CD4-positive, alpha-beta T cell treated with Interferon gamma for 1 hour (primary cell): ENCODE data around the gene OSBPL3.
"Not testable (repeated sequence)": the region's sequence is repeated elsewhere in the genome, so short reads cannot be mapped to it uniquely, and the experiment has no call there.

ENCODE experiments used
- DNase-seq: peaks from one replicate; pipeline ENCODE4 v3.0.0-alpha.2; 2020

The OSBPL3 gene

GRCh38 chr7:24824400-24824799 lies 155.6 kb downstream of the OSBPL3 start:
- no peak for DNase-seq

DNA sequence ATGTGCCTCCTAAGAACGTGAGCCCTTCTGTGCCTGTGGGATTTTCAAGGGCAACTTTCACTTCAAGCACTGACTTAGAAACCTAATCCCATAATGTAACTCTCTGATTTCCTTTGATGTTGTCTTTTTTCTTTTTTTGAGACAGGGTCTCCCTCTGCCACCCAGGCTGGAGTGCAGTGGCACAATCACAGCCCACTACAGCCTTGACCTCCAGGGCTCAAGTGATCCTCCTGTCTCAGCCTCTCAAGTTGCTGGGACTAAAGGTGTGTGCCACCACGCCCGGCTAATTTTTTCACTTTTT lies 158.3 kb downstream of the OSBPL3 start:
- no peak for DNase-seq

- DNase-seq: peak; percentile 83
These were observed 158.8 kb downstream of the OSBPL3 start for GRCh38 chr7:24821045-24821753.

GRCh38 chr7:24820730-24821044 lies 159.3 kb downstream of the OSBPL3 start:
- DNase-seq: no peak

DNA sequence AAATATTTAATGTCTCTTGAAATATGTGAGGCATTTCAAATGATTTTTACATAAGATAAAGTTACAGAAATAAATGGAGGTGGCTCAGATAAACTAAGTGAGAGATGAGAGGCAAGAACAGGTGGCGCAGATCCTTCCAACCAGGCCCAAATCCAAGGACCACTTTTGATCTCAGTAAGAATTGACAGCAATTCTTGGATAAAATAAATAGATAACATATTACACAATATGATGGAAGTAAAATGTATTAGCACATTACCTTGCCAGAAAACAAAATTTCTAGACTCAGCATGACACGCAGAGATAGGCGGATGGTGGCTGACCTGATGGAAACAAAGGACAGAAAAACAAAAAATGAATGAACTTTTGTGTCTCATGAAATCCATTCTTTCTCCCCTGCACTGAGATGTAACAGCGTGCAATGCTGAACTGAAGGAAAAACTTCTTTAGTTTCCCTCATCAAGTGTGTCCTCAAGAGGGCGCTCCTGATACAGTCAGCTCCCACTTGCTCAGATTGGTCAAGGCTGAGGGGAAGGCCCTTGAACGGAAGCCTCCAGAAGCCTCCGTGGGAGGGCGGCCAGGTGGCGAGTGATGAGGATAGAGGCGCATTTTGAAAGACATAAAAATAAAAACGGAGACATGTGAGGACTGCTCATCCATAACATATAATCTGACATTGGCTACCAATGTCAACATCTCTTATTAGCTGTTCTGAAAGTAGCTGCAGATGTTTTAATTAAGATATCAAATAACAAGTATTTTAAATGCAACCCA lies 159.9 kb downstream of the OSBPL3 start:
- peak; percentile 76 for DNase-seq

DNA sequence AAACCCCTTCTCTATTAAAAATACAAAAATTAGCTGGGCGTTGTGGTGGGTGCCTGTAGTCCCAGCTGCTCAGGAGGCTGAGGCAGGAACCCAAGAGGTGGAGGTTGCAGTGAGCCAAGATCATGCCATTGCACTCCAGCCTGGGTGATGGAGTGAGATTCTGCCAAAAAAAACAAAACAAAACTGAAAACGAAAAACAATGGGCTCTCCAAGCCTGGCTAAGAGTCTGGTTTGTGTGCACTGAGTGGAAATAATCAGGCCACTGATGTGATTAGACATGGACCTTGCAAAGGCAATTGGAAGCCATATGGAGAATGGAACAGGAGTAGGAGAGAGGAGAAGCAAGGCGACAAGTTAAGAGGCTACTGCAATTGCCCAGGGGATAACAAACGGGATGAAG lies 162.6 kb downstream of the OSBPL3 start:
- no peak for DNase-seq

- no peak for DNase-seq
These were observed 163.1 kb downstream of the OSBPL3 start for GRCh38 chr7:24816868-24817267.

- DNase-seq: peak; percentile 15
These were observed 167.6 kb downstream of the OSBPL3 start for GRCh38 chr7:24812305-24812945.

DNA sequence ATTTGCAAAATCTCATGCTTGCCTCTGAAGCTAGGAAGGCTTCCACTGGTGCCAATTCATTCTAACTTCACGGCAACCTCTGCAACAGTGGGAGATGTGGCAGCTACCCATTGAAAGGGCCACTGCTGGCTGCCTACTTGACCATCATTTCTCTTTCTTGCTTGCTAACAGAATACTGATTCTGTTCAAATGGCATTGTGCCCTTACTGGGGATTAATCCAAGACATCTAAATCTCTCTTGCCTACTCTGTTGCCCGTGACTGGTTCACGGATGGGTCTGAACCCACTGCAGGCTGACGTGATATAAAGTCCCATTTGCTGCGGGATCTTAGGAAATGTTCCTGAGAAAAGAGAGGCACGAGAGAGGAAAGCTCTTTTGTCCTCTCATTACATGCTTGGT lies 171.5 kb downstream of the OSBPL3 start:
- DNase-seq: no peak

DNA sequence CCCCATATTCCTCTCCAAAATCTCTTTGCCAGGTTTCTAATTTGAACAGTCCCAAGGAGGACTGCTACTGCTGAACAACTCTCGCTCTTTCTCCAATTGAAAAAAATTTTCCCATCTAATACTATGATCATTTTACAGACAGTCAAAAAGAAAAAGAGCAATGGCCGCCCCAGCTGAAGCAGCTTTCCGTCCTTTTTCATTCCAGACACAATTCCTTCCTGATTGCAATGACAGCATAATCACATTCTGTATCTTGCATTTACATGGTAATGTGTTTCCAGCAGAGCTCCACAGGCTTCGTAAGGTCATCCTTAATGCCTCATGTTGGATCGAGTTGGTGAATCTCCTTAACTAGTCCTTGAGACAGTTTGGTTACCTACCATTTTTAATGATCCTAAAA lies 177.7 kb downstream of the OSBPL3 start:
- no peak for DNase-seq

DNA sequence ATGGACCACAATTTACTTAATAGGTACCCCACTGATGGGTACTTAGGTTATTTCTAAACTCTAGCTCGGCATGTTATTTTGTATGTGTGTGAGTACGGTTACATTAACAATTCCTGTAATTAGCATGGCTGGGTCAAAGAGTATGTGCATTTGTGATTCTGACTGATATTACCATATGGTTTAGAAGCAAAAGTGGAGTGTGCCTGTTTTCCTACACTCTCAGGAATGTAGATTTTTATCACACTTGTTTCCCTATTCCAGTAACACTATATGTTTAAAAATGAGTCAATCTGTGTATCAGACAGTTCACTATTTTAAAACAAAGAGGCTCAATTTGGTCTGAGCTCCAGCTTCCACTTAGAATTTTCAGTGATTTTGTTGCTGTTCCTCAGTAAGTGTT lies 178.1 kb downstream of the OSBPL3 start:
- DNase-seq: no peak

DNA sequence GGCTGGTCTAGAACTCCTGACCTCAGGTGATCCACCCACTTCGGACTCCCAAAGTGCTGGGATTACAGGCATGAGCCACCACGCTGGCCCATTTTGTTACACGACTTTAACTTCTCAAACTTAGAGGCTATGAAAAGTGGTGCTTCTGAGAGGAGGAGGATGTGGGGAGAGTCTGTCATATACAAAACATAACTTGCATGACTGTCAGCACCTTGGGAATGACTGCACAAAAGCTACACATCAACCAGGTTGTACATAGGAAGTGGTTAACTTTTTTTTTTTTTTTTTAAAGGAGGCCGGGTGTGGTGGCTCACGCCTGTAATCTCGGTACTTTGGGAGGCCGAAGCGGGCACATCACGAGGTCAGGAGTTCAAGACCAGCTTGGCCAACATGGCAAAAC lies 179.3 kb downstream of the OSBPL3 start:
- DNase-seq: no peak

- DNase-seq: no peak
These were observed 179.9 kb downstream of the OSBPL3 start for GRCh38 chr7:24800073-24800472.

GRCh38 chr7:24799506-24799905 lies 180.5 kb downstream of the OSBPL3 start:
- no peak for DNase-seq

- DNase-seq: no peak
These were observed 181.7 kb downstream of the OSBPL3 start for GRCh38 chr7:24798261-24798660.

DNA sequence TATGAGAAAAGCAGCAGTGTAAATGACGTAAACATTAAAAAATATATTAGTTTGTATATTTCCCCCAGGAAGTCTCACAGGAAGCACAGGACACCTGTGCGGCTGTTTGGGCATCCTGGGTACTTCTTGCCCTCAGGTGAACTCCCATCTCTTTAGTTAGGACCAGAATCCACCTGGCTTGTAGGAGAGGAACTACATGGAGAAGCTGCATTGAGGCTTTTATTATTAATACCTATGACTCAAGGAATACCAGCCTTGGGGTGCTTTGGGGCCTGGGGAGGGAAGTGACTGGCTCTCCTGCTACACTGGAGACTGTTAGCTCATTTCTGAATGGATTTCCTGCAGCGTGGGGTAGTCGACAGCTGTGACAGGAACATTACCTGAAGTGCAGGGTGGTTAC lies 182.7 kb downstream of the OSBPL3 start:
- DNase-seq: no peak

- DNase-seq: no peak
These were observed 184.6 kb downstream of the OSBPL3 start for GRCh38 chr7:24795407-24795767.

DNA sequence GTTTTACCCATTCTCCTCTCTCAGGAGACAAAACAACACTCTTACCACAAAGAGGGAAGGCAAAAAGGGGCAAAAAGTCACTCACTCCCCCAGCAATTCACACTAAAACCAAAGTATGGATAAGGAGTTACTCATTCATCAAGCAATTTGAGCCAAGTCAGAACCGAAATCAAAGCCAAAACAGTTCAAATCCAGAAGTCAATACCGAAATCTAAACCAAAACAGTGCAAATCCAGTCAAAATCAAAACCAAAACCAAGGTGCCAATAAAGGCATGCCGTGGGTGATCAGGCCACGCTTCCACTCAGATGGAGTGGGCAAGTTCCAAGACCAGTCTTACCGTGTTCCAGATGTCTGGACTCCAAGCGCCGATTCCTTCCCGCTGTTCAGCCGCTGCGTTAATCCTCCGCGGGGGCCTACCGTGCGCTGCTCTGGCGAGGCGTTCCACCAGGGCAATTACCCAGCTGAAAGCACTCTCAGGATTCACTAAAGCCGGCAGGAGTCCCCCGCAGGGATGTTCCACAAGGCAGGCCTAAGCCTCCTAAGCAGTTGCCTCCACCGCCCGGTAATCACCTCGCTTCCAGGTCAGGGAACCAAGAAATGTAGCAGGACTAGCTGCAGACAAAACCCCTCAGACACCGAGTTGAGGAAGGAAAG lies 185.1 kb downstream of the OSBPL3 start:
- DNase-seq: not testable (repeated sequence)

GRCh38 chr7:24793982-24794648 lies 185.9 kb downstream of the OSBPL3 start:
- DNase-seq: no peak

GRCh38 chr7:24788961-24789576 lies 190.9 kb downstream of the OSBPL3 start:
- DNase-seq: no peak

DNA sequence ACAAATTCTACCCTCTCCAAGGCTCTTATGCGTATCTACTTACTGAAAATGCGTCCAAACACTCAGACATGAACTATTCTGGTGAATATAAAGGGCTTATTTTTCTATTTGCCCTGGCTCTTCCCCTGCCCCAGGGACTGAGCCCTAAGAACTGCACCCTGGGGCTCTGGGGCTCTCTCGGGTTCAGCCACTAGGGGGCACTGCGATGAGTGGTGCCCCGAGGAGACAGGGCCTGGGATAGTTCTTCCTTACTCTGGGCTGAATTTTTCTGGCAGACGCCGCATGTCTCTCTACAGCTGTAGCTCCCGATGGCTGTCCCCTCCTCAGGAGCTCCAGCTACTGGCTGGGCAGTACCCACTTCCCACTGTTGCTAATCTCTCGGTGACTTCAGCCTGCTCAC lies 191.9 kb downstream of the OSBPL3 start:
- DNase-seq: no peak

- DNase-seq: peak; percentile 71
These were observed 193.0 kb downstream of the OSBPL3 start for GRCh38 chr7:24786941-24787340.

- DNase-seq: peak; percentile 36
These were observed 193.7 kb downstream of the OSBPL3 start for GRCh38 chr7:24786306-24786705.
